GM13976 (cell line): Measurements from ENCODE around the gene PACRG.

Experiments used
- DNase-seq: peaks from one replicate; pipeline ENCODE4 v3.0.0; 2012; ENCODE audit warnings: low spot score
- CTCF ChIP-seq: IDR thresholded peaks from 2 replicates; pipeline ENCODE4 v1.5.1; 2012; ENCODE audit warnings: borderline replicate concordance, mild to moderate bottlenecking; ENCODE audit not compliant: insufficient read depth; ENCODE audit errors: extremely low read depth, missing control alignments, control extremely low read depth
- in situ Hi-C: fragments of 300-500 bp; cut with MboI; formaldehyde crosslinking; loops from one replicate; pipeline ENCODE4 v1.12.0; 2022; ENCODE audit warnings: low sequenced_read_pairs, mixed read lengths, inconsistent platforms; ENCODE audit not compliant: unreplicated experiment

Gene PACRG

GRCh38 chr6:163077134-163077533, 349.4 kb downstream of the PACRG start:
- in situ Hi-C loops: no loop called here
- DNase-seq: no peak
- TF ChIP-seq CTCF: no peak

GRCh38 chr6:163078712-163079111, 350.9 kb downstream of the PACRG start:
- in situ Hi-C loops: no loop called here
- TF ChIP-seq CTCF: no peak

GRCh38 chr6:163080228-163080627, 352.5 kb downstream of the PACRG start:
- no peak for DNase-seq
- in situ Hi-C loops: no loop called here
- no peak for TF ChIP-seq CTCF

More at GRCh38 chr6:163078712-163079111, 350.9 kb downstream of the PACRG start:
- DNase-seq: no peak

- no peak for DNase-seq
- in situ Hi-C loops: no loop called here
- TF ChIP-seq CTCF: no peak
These were observed 355.4 kb downstream of the PACRG start for GRCh38 chr6:163083141-163083540.

GRCh38 chr6:163085426-163085825, 357.7 kb downstream of the PACRG start:
- no peak for TF ChIP-seq CTCF
- in situ Hi-C loops: no loop called here
- DNase-seq: no peak

DNA sequence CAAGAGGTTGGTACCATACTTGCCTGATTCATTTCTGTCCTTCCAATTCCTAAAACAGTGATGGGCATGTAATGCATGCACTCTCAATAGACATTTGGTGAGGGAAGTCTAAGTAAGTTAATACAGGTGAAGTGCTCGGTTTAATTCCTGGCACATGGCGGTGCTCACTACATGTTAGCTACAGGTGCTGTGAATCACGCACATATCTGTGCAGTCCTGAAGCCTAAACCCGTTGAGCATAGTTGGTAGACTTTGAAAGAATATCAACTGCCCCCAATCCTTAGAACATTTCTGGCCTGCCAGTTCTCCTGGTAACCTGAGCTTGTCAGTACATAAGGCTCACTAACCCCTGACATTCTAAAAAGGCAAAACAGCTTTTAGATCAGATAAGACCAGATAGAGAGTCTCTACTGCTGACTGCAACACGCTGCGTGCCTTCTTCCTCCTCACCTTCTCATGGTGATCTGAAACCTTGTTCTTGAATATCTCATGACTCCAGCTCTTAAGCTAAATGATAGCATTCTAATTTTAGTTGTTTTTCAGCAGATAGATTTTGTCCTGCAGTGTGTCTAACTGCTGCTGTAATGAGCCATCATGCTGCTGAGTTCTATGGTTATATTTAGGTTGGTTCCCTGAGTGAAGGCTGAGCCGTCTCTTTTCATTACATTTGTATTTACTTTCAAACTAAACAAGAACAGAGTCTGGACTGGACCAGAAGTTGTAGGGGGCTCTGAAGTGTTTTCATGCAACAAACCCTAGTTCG, 358.3 kb downstream of the PACRG start:
- DNase-seq: no peak
- no peak for TF ChIP-seq CTCF
- in situ Hi-C loops: no loop called here

DNA sequence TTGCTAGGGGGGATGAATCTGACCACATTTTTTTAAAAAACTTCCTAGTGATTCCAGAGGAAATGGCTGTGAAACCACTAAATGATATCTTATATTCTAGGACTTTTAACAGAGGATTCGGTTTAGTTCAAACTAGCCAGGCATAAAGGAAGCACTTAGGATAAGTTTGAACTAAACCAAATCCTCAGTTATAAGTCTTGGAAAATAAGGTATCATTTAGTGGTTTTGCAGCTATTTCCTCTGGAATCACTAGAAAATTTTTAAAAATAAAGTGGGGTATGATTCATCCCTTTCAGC, 358.8 kb downstream of the PACRG start:
- in situ Hi-C loops: no loop called here
- DNase-seq: no peak
- TF ChIP-seq CTCF: no peak
